GM12878 (cell line): ENCODE results near the gene OR1F1. TPM values are rescaled to one million over a fixed set of nuclear protein-coding genes. Genes with fewer than 3 reads are reported as not detected.

Source experiments
- ATAC-seq: fragments of 200-7000 bp; cut with Tn5 transposase; 3 replicates; pipeline ENCODE4 v1.9.1; 2020; ENCODE audit warnings: mild to moderate bottlenecking, moderate library complexity
- BruUV-seq: library from RNA; stranded (reverse); fragments of 400-500 nt; replicated peaks from 2 replicates; lab custom pipeline; 2021; lab: Mats Ljungman, UMichigan
- CTCF ChIA-PET: fragments of 300-600 bp; sonication (Branson Sonifier 250); formaldehyde crosslinking; extraction: SDS; loops from one replicate; lab custom pipeline; 2021; ENCODE audit warnings: inconsistent platforms; lab: Yijun Ruan, JAX
- POLR2A ChIA-PET: fragments of 350-600 bp; formaldehyde crosslinking; extraction: SDS; loops from one replicate; lab custom pipeline; 2021; ENCODE audit warnings: inconsistent platforms; lab: Charles Lee
- RAD21 ChIA-PET: fragments of 300-600 bp; sonication (Branson Sonifier 250); formaldehyde crosslinking; loops from one replicate; lab custom pipeline; 2023; ENCODE audit warnings: antibody characterized with exemption; ENCODE audit not compliant: unreplicated experiment; lab: Charles Lee
- SMC1A ChIA-PET: fragments of 300-600 bp; sonication (Branson Sonifier 250); formaldehyde crosslinking; loops from one replicate; lab custom pipeline; 2023; ENCODE audit not compliant: unreplicated experiment, uncharacterized antibody; lab: Charles Lee
- DNase-seq: peaks from one replicate; pipeline ENCODE4 v3.0.0-alpha.2; 2011; ENCODE audit warnings: low read depth, low spot score
- FAIRE-seq: peaks from 3 replicates; lab custom pipeline; 2011; peaks lifted over from hg19 to GRCh38; lab: Jason Lieb, UNC
- H2AFZ ChIP-seq: 2 replicates; pipeline ENCODE4 v1.6.0; 2011; ENCODE audit warnings: low read depth, low read length, control low read depth; ENCODE audit not compliant: control insufficient read depth
- H3K27ac ChIP-seq: 2 replicates; pipeline ENCODE4 v1.5.1; 2011; ENCODE audit warnings: control low read depth; ENCODE audit not compliant: control insufficient read depth, insufficient read depth
- H3K27me3 ChIP-seq, 2 experiments: replicated peaks in 1 of 2; 2 replicates each; pipeline versions ENCODE4 v1.6.0 to v1.6.1; 2011; ENCODE audit warnings: low read length in 1 of 2; ENCODE audit not compliant: control insufficient read depth in 2 of 2, insufficient read depth in 2 of 2
- H3K36me3 ChIP-seq, 2 experiments: 2 replicates each; pipeline ENCODE4 v1.5.1; 2011; ENCODE audit warnings: low read length in 1 of 2; ENCODE audit not compliant: control insufficient read depth in 2 of 2, insufficient read depth in 2 of 2
- H3K4me1 ChIP-seq: 2 replicates; pipeline ENCODE4 v1.6.1; 2011; ENCODE audit warnings: mild to moderate bottlenecking, low read length, moderate library complexity, mixed read lengths; ENCODE audit not compliant: control insufficient read depth, insufficient read depth
- H3K4me2 ChIP-seq: 2 replicates; pipeline ENCODE4 v1.6.0; 2011; ENCODE audit warnings: control low read depth; ENCODE audit not compliant: control insufficient read depth, insufficient read depth
- H3K4me3 ChIP-seq: fragments of 200-600 bp; sonication (generic); 2 replicates; pipeline ENCODE4 v1.5.1; 2016
- H3K79me2 ChIP-seq: 2 replicates; pipeline ENCODE4 v1.6.0; 2011; ENCODE audit warnings: low read length; ENCODE audit not compliant: control insufficient read depth, insufficient read depth
- H3K9ac ChIP-seq: 2 replicates; pipeline ENCODE4 v1.8.0; 2011; ENCODE audit warnings: low read length, control low read depth, mixed read lengths; ENCODE audit not compliant: control insufficient read depth, insufficient read depth
- H3K9me3 ChIP-seq: replicated peaks from 3 replicates; pipeline ENCODE4 v1.5.1; 2011; ENCODE audit warnings: mild to moderate bottlenecking, low read length; ENCODE audit not compliant: control insufficient read depth, insufficient read depth
- H4K20me1 ChIP-seq: 2 replicates; pipeline ENCODE4 v1.6.0; 2011; ENCODE audit not compliant: control insufficient read depth, insufficient read depth
- ATF7 ChIP-seq: fragments of 450-650 bp; IDR thresholded peaks from 2 replicates; pipeline ENCODE4 v1.6.1; 2016; ENCODE audit warnings: low read depth, mild to moderate bottlenecking
- BMI1 ChIP-seq: fragments of 450-650 bp; IDR thresholded peaks from 2 replicates; pipeline ENCODE4 v1.6.1; 2016; ENCODE audit warnings: mild to moderate bottlenecking, moderate library complexity, borderline replicate concordance
- CBX5 ChIP-seq: sonication (generic); IDR thresholded peaks from 2 replicates; pipeline ENCODE4 v1.6.1; 2016; ENCODE audit warnings: low read depth, moderate library complexity, mild to moderate bottlenecking, inconsistent platforms
- EP300 ChIP-seq, 2 experiments: fragments of 150-350 bp in 1 of 2; IDR thresholded peaks; 2 replicates each; pipeline ENCODE4 v1.6.1; 2011 to 2012; ENCODE audit warnings: low read depth in 2 of 2, low read length in 2 of 2, borderline replicate concordance in 1 of 2, improper control_type of control experiment in 1 of 2, inconsistent platforms in 1 of 2; ENCODE audit not compliant: control insufficient read depth in 1 of 2
- IKZF2 ChIP-seq, 2 experiments: fragments of 450-650 bp; IDR thresholded peaks; 2 replicates each; pipeline ENCODE4 v1.6.1; 2017; ENCODE audit warnings: mild to moderate bottlenecking in 2 of 2, moderate library complexity in 2 of 2
- KLF5 ChIP-seq: fragments of 450-650 bp; IDR thresholded peaks from 2 replicates; pipeline ENCODE4 v1.6.1; 2014; ENCODE audit warnings: mild to moderate bottlenecking; ENCODE audit not compliant: partially characterized antibody
- MYC ChIP-seq: IDR thresholded peaks from 2 replicates; pipeline ENCODE4 v1.6.1; 2011; ENCODE audit warnings: mild to moderate bottlenecking, low read length, moderate library complexity, inconsistent platforms; ENCODE audit not compliant: insufficient read depth, insufficient replicate concordance, insufficient read length, severe bottlenecking
- RELA ChIP-seq: fragments of 450-650 bp; IDR thresholded peaks from 2 replicates; pipeline ENCODE4 v1.8.0; 2014; ENCODE audit warnings: borderline replicate concordance; ENCODE audit not compliant: partially characterized antibody
- SIX5 ChIP-seq: IDR thresholded peaks from 2 replicates; pipeline ENCODE4 v1.6.1; 2011; ENCODE audit warnings: mild to moderate bottlenecking, low read depth, low read length, moderate library complexity; ENCODE audit not compliant: severe bottlenecking
- SMC3 ChIP-seq: IDR thresholded peaks from 2 replicates; pipeline ENCODE4 v1.6.1; 2011; ENCODE audit warnings: low read length, improper control_type of control experiment, borderline replicate concordance
- ZNF217 ChIP-seq: fragments of 450-650 bp; IDR thresholded peaks from 2 replicates; pipeline ENCODE4 v1.6.1; 2017; ENCODE audit warnings: antibody characterized with exemption, mild to moderate bottlenecking
- WGBS: methylation state at CpG from one replicate; pipeline ENCODE4 v1.1.6; 2016; ENCODE audit warnings: low lambda C conversion rate; ENCODE audit not compliant: insufficient replicate concordance, insufficient coverage; ENCODE audit errors: missing lambda C conversion rate; 5-methylcytosine and 5-hydroxymethylcytosine counted together
- in situ Hi-C: fragments of 300-500 bp; cut with MboI; formaldehyde crosslinking; loops from 9 replicates; pipeline ENCODE4 v1.14.3; 2018; ENCODE audit warnings: mixed read lengths
- intact Hi-C: fragments of 100-400 bp; cut with micrococcal nuclease; formaldehyde crosslinking; loops from one replicate; pipeline ENCODE4 v1.14.2; 2022; ENCODE audit not compliant: unreplicated experiment
- polyA plus RNA-seq, 11 experiments: library from polyadenylated mRNA; depleted of rRNA in 4 of 11; unstranded in 6 of 11; stranded (reverse) in 5 of 11; fragments of >200 nt; fragmentation: Nextera tagmentation in 4 of 11; fragmentation: Illumina TruSeq in 1 of 11; extraction: Ambion mirVana in 4 of 11; extraction: Trizol in 1 of 11; gene quantifications; 1 replicate in 1 of 11; 2 replicates in 10 of 11; pipeline versions ENCODE4 v1.2.1 to v1.2.3, GENCODE V29; 2011 to 2016; ENCODE audit warnings: inconsistent platforms in 2 of 11, missing spikeins in 2 of 11, low read depth in 1 of 11
- total RNA-seq, 4 experiments: library from RNA; depleted of rRNA in 3 of 4; stranded (reverse); fragments of >200 nt in 3 of 4; fragmentation: Illumina TruSeq in 1 of 4; extraction: Trizol in 1 of 4; gene quantifications; 2 replicates each; pipeline versions ENCODE4 v1.2.1 to v1.2.3, GENCODE V29; 2013 to 2021

The OR1F1 gene
- total and polyA plus RNA-seq, 10 of the 15 experiments (the other 5 are each of a cell fraction or from before 2014, with no cell fraction given), result 0.10 to 0.14 (median 0.12) TPM; not detected in 7

- H3K79me2 ChIP-seq, result no peaks in the 10 kb centered on the region
- no peak overlapping the region for H3K4me2 ChIP-seq
- DNase-seq (no peak), FAIRE-seq (no peak), ATAC-seq (no peak)
- H3K4me1 ChIP-seq, result no peaks in the 10 kb centered on the region
- RAD21 ChIA-PET, result no interaction called here
- H2AFZ ChIP-seq, result no peak overlapping the region
- 97% methylated on average over 10 of the region's 10 CpGs for WGBS
- H3K9ac ChIP-seq, result no peak overlapping the region
- intact Hi-C loops (no loop called here), in situ Hi-C loops (no loop called here)
- no peaks in the 10 kb centered on the region for H3K27me3 ChIP-seq
- SMC1A ChIA-PET, result no interaction called here
- peaks cover 0 to 13% of the 10 kb centered on the region in 2 experiments; a peak in 1 of 4 replicates for H3K36me3 ChIP-seq
- H4K20me1 ChIP-seq, result no peaks in the 10 kb centered on the region
- H3K27ac ChIP-seq, result no peak overlapping the region
- CTCF ChIA-PET, result no interaction called here
- POLR2A ChIA-PET, result no interaction called here
- TF ChIP-seq EP300 (IDR thresholded peaks at IDR 0.05; ENCODE audit: borderline replicate concordance in 1 of 2, control insufficient read depth in 1 of 2, low read depth in 2 of 2, low read length in 2 of 2) (no peak), KLF5 (peak; percentile 83), RELA (no peak), SIX5 (no peak), MYC (no peak), IKZF2 (IDR thresholded peaks at IDR 0.05) (no peak), SMC3 (no peak), ZNF217 (peak; percentile 72; the same call in 1 of the 2 replicates), CBX5 (peak; percentile 98), ATF7 (no peak), BMI1 (no peak)
- H3K4me3 ChIP-seq, result no peak overlapping the region
- peaks cover 29% of the 10 kb centered on the region for H3K9me3 ChIP-seq
- no TSS peak for BruUV-seq
Measured at GRCh38 chr16:3223913-3224515, 36.0 kb downstream of the OR1F1 start.
